ENCODE data around the gene CKLF.

DNA sequence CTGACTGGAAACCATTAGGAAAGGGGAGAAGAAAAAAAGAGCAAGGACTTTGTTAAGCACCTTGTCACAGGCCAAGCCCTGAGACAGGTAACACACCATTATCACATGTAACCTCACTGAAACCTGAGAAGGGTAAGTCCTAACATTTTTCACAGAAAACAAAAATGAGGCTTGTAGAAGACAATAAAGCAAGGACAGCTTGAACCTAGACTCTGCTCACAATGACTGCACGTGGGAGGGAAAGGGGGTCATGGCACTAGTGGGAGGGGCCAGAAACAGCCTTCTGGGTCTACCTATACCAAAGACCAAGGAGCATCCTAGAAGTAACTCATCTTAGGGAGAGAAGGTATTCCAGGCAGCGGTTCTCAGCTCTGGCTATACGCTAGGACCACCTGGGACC is 10.0 kb upstream of the CKLF start:
- TF ChIP-seq POLR2A (IDR thresholded peaks at IDR 0.05; ENCODE audit: low read length): no peak
- TF ChIP-seq GATA1 (IDR thresholded peaks at IDR 0.05; ENCODE audit: low read depth, low read length): no peak
